SK-N-MC (cell line): ENCODE measurements around the gene MAP3K12.

ENCODE experiments used
- EZH2 ChIP-seq: fragments of 200-600 bp; sonication (generic); IDR thresholded peaks from one replicate; pipeline ENCODE4 v1.6.1; 2017; ENCODE audit warnings: antibody characterized with exemption
- POLR2AphosphoS5 ChIP-seq: IDR thresholded peaks from 2 replicates; pipeline ENCODE4 v1.6.1; 2012; ENCODE audit warnings: mild to moderate bottlenecking, low read depth, low read length, borderline replicate concordance

DNA sequence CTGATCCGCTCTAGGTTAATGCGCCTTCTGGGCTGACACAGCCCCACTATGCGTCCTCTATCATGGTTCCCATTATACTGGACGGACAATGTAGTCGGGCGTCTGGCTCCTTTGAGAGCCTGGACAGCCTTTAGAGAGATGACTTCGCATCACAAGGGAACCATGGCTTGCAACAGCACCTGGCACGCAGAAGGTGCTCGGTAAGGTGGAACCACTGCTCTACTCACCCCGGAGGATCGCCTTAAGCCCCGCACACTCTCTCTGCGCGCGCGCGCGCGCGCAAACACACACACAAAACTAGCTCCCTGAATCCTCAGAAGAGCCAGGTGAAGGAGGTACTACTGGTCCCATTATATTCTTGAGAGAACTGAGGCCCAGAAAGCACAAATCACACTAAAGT, 7.1 kb downstream of the MAP3K12 start:
- TF ChIP-seq EZH2 (no peak), POLR2AphosphoS5 (no peak)
